HepG2 (cell line): Measurements from ENCODE around the gene C9orf50. TPM values are rescaled to one million over a fixed set of nuclear protein-coding genes. Genes with fewer than 3 reads are reported as not detected.

Experiments
- ARNTL ChIP-seq: sonication (generic); formaldehyde crosslinking; IDR thresholded peaks from 2 replicates; pipeline ENCODE4 v1.4.0; 2020; ENCODE audit warnings: mild to moderate bottlenecking, missing genetic modification reagents
- ATF3 ChIP-seq: sonication (generic); formaldehyde crosslinking; IDR thresholded peaks from 2 replicates; pipeline ENCODE4 v1.4.0; 2020; ENCODE audit warnings: missing genetic modification reagents
- CEBPZ ChIP-seq: IDR thresholded peaks from 2 replicates; pipeline ENCODE4 v1.6.1; 2012; ENCODE audit warnings: low read length, improper control_type of control experiment
- EHMT2 ChIP-seq: fragments of 200-600 bp; sonication (generic); IDR thresholded peaks from 2 replicates; pipeline ENCODE4 v1.7.0; 2017; ENCODE audit warnings: antibody characterized with exemption, low read depth, low read length, borderline replicate concordance
- FOXK2 ChIP-seq: fragments of 450-650 bp; IDR thresholded peaks from 2 replicates; pipeline ENCODE4 v1.6.1; 2016
- GMEB2 ChIP-seq: IDR thresholded peaks from 2 replicates; pipeline ENCODE4 v1.6.1; 2016; ENCODE audit warnings: missing biosample characterization, missing genetic modification reagents, low read depth
- HMG20A ChIP-seq: IDR thresholded peaks from 2 replicates; pipeline ENCODE4 v1.6.1; 2016; ENCODE audit warnings: borderline replicate concordance
- NCOA1 ChIP-seq: sonication (generic); formaldehyde crosslinking; IDR thresholded peaks from 2 replicates; pipeline ENCODE4 v1.9.0; 2021; ENCODE audit warnings: missing genetic modification reagents
- NFE2 ChIP-seq: sonication (generic); formaldehyde crosslinking; IDR thresholded peaks from 2 replicates; pipeline ENCODE4 v1.4.0; 2020; ENCODE audit warnings: missing genetic modification reagents
- NFE2L1 ChIP-seq: sonication (generic); formaldehyde crosslinking; IDR thresholded peaks from 2 replicates; pipeline ENCODE4 v1.4.0; 2020; ENCODE audit warnings: missing genetic modification reagents, mild to moderate bottlenecking, borderline replicate concordance
- NR2F2 ChIP-seq: IDR thresholded peaks from 2 replicates; pipeline ENCODE4 v1.6.1; 2012; ENCODE audit warnings: low read depth, inconsistent platforms, borderline replicate concordance
- PHF21A ChIP-seq: sonication (generic); formaldehyde crosslinking; IDR thresholded peaks from 2 replicates; pipeline ENCODE4 v1.5.0; 2020; ENCODE audit warnings: mild to moderate bottlenecking, missing genetic modification reagents
- SP140L ChIP-seq: sonication (generic); formaldehyde crosslinking; IDR thresholded peaks from 2 replicates; pipeline ENCODE4 v1.4.0; 2020; ENCODE audit warnings: missing genetic modification reagents, borderline replicate concordance
- ZBTB37 ChIP-seq: sonication (generic); formaldehyde crosslinking; IDR thresholded peaks from 2 replicates; pipeline ENCODE4 v1.4.0; 2020; ENCODE audit warnings: mild to moderate bottlenecking, missing genetic modification reagents
- ZNF432 ChIP-seq: sonication (generic); formaldehyde crosslinking; IDR thresholded peaks from 2 replicates; pipeline ENCODE4 v1.5.0; 2020; ENCODE audit warnings: missing genetic modification reagents, mild to moderate bottlenecking, borderline replicate concordance
- ZNF709 ChIP-seq: sonication (generic); formaldehyde crosslinking; IDR thresholded peaks from 2 replicates; pipeline ENCODE4 v1.5.0; 2020; ENCODE audit warnings: mild to moderate bottlenecking, missing genetic modification reagents
- ZNF770 ChIP-seq: sonication (generic); formaldehyde crosslinking; IDR thresholded peaks from 2 replicates; pipeline ENCODE4 v1.5.0; 2020; ENCODE audit warnings: mild to moderate bottlenecking, missing genetic modification reagents
- ZNF776 ChIP-seq: sonication (generic); formaldehyde crosslinking; IDR thresholded peaks from 2 replicates; pipeline ENCODE4 v1.4.0; 2020; ENCODE audit warnings: mild to moderate bottlenecking, missing genetic modification reagents
- ZSCAN20 ChIP-seq: sonication (generic); formaldehyde crosslinking; IDR thresholded peaks from 2 replicates; pipeline ENCODE4 v1.4.0; 2020; ENCODE audit warnings: missing genetic modification reagents, mild to moderate bottlenecking, borderline replicate concordance
- polyA plus RNA-seq, 8 experiments: library from polyadenylated mRNA; depleted of rRNA in 3 of 8; stranded (reverse) in 7 of 8; unstranded in 1 of 8; fragments of >200 nt; fragmentation: Illumina TruSeq in 4 of 8; extraction: Trizol in 4 of 8; gene quantifications; 2 replicates each; pipeline versions ENCODE4 v1.2.1 to v1.2.3, GENCODE V29; 2011 to 2016; ENCODE audit warnings: low read depth in 4 of 8, missing spikeins in 1 of 8, mixed read lengths in 1 of 8; ENCODE audit not compliant: insufficient read depth in 1 of 8
- total RNA-seq, 5 experiments: library from RNA; depleted of rRNA; stranded (reverse); fragments of >200 nt; fragmentation: Illumina TruSeq; extraction: Trizol; gene quantifications; 2 replicates each; pipeline ENCODE4 v1.2.3, GENCODE V29; 2016; ENCODE audit warnings: low read depth in 1 of 5

The C9orf50 gene
- total and polyA plus RNA-seq, 2 of the 13 experiments (the other 11 are each of a cell fraction or from before 2014, with no cell fraction given): not detected

GRCh38 chr9:129570450-129571297 is 50.2 kb downstream of the C9orf50 start (continued):
- TF ChIP-seq ZNF770 (CRISPR knock-in tag) (no peak), ZBTB37 (no peak), ZNF776 (CRISPR knock-in tag) (no peak), SP140L (CRISPR knock-in tag) (no peak), NR2F2 (no peak), CEBPZ (no peak), ZNF432 (no peak), ZNF709 (CRISPR knock-in tag) (peak; percentile 74; the same call in 1 of the 2 replicates), NCOA1 (no peak), ATF3 (CRISPR knock-in tag) (0 out of 2 replicates have a peak, but pooled peaks have one; percentile 6), GMEB2 (CRISPR knock-in tag) (no peak), HMG20A (no peak), ARNTL (CRISPR knock-in tag) (0 out of 2 replicates have a peak, but pooled peaks have one; percentile 53), FOXK2 (no peak), NFE2L1 (CRISPR knock-in tag) (0 out of 2 replicates have a peak, but pooled peaks have one; percentile 84), PHF21A (CRISPR knock-in tag) (0 out of 2 replicates have a peak, but pooled peaks have one; percentile 50), NFE2 (CRISPR knock-in tag) (peak; percentile 94), ZSCAN20 (CRISPR knock-in tag) (no peak), EHMT2 (no peak)
